K562 (cell line): ENCODE results near the gene PARD6B. TPM values are rescaled to one million over a fixed set of nuclear protein-coding genes. Genes with fewer than 3 reads are reported as not detected.

Experiments
- CC2D1A ChIP-seq: fragments of 450-650 bp; IDR thresholded peaks from 2 replicates; pipeline ENCODE4 v1.6.1; 2017; ENCODE audit warnings: mild to moderate bottlenecking
- CHD7 ChIP-seq: fragments of 200-600 bp; sonication (generic); IDR thresholded peaks from one replicate; pipeline ENCODE4 v1.6.1; 2012; ENCODE audit warnings: mild to moderate bottlenecking, low read depth, low read length, inconsistent platforms
- ETV1 ChIP-seq: fragments of 450-650 bp; conservative IDR thresholded peaks from 2 replicates; pipeline ENCODE4 v1.6.1; 2016; ENCODE audit warnings: missing genetic modification characterization, control low read depth, low read depth, missing compliant biosample characterization
- IRF2 ChIP-seq: sonication (generic); formaldehyde crosslinking; IDR thresholded peaks from 2 replicates; pipeline ENCODE4 v1.8.1; 2022; ENCODE audit warnings: mild to moderate bottlenecking, missing genetic modification reagents
- NBN ChIP-seq: fragments of 450-650 bp; IDR thresholded peaks from 2 replicates; pipeline ENCODE4 v1.6.1; 2016; ENCODE audit warnings: low read depth, mild to moderate bottlenecking
- NR2C2 ChIP-seq, 2 experiments: fragments of 200-800 bp in 1 of 2; sonication (Bioruptor generic) in 1 of 2; sonication (generic) in 1 of 2; formaldehyde crosslinking in 1 of 2; IDR thresholded peaks; 2 replicates each; pipeline versions ENCODE4 v1.6.1 to v1.8.0; 2016 to 2022; ENCODE audit warnings: mild to moderate bottlenecking in 1 of 2, missing compliant biosample characterization in 1 of 2, missing genetic modification characterization in 1 of 2, missing genetic modification reagents in 1 of 2
- RBM22 ChIP-seq: fragments of 200-400 bp; formaldehyde crosslinking; IDR thresholded peaks from 2 replicates; pipeline ENCODE4 v1.6.1; 2018; ENCODE audit warnings: low read length, low read depth; ENCODE audit not compliant: poor library complexity, severe bottlenecking
- SAFB ChIP-seq: fragments of 200-400 bp; formaldehyde crosslinking; IDR thresholded peaks from 2 replicates; pipeline ENCODE4 v1.6.1; 2017; ENCODE audit warnings: low read depth, low read length, borderline replicate concordance
- TARDBP ChIP-seq: fragments of 450-650 bp; IDR thresholded peaks from 2 replicates; pipeline ENCODE4 v1.6.1; 2016
- polyA plus RNA-seq, 8 experiments: library from polyadenylated mRNA; depleted of rRNA in 4 of 8; stranded (reverse) in 5 of 8; unstranded in 3 of 8; fragments of >200 nt; fragmentation: Nextera tagmentation in 2 of 8; fragmentation: Illumina TruSeq in 1 of 8; extraction: Ambion mirVana in 2 of 8; extraction: Trizol in 1 of 8; gene quantifications; 2 replicates each; pipeline versions ENCODE4 v1.2.1 to v1.2.3, GENCODE V29; 2011 to 2014; ENCODE audit warnings: inconsistent platforms in 1 of 8, missing spikeins in 1 of 8
- total RNA-seq, 7 experiments: library from RNA; depleted of rRNA in 6 of 7; stranded (reverse); fragments of >200 nt in 6 of 7; fragmentation: Illumina TruSeq in 2 of 7; extraction: Trizol in 2 of 7; gene quantifications; 2 replicates each; pipeline versions ENCODE4 v1.2.1 to v1.2.3, GENCODE V29; 2011 to 2021; ENCODE audit warnings: low replicate concordance in 1 of 7
- TF ChIP-seq, protein P1 (sequence below): fragments of 250-450 bp; sonication (Bioruptor Pico); IDR thresholded peaks from 2 replicates; pipeline ENCODE4 v1.5.0; 2020; ENCODE audit warnings: mild to moderate bottlenecking, borderline replicate concordance
- TF ChIP-seq, protein P2 (sequence below): fragments of 250-450 bp; sonication (Bioruptor Pico); IDR thresholded peaks from 2 replicates; pipeline ENCODE4 v1.8.0; 2022; ENCODE audit warnings: moderate library complexity, mild to moderate bottlenecking, inconsistent platforms

The PARD6B gene
- total and polyA plus RNA-seq, 9 of the 15 experiments (the other 6 are each of a cell fraction or from before 2014, with no cell fraction given), result 1.7 to 12.3 (median 5.5) TPM

DNA sequence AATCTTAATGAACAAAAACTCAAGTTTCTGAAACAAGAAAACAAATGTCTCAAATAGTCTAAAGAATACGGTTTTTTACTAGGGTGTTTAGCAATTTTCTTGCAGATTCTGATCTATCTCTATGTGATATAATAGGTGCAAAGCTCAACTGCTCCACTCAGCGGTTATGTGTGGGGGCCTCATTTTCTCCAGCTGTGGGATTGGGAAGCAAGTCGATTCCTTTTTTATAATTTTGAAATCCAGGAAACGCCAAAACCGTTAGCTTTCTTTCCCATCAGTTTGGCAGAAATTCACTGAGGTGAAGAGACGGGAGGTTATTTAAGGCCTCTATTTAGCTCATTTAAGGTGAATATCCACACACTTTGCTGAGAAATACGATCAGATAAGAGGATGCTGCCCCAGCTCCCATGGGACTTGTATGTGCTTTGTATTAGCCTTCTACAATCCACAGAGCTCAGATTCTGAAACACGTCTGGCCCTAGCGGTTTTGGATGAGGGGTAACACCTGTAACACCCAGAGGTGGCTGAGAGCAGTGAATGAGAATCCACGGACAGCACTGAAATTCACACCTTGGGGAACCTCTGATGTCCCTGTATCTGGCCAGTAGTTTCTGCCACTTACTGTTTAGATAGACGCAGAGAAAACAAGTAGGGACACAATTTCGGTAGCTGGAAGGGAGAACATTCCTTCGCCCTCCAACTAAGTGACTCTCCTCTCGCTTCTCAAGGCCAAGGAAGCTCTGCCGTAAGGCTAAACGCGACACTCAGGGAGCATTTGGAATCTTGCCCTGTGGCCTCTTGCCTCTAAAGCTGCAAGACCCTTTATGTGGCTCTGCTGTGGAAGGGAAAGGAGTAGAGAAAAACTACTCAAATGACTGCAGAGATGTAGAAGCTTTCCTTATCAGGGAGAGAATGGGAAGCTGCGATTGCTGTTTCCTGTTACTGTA is 56.9 kb downstream of the PARD6B start (continued):
- TF ChIP-seq NBN (no peak), NR2C2 (CRISPR knock-in tag; IDR thresholded peaks at IDR 0.05) (no peak), NR2C2 (tag; IDR thresholded peaks at IDR 0.05) (no peak), TARDBP (no peak), SAFB (no peak), RBM22 (no peak), ETV1 (no peak), CC2D1A (peak; percentile 38; the same call in 1 of the 2 replicates), IRF2 (CRISPR knock-in tag) (no peak), CHD7 (peak; percentile 90)
- TF ChIP-seq, protein P1, sequence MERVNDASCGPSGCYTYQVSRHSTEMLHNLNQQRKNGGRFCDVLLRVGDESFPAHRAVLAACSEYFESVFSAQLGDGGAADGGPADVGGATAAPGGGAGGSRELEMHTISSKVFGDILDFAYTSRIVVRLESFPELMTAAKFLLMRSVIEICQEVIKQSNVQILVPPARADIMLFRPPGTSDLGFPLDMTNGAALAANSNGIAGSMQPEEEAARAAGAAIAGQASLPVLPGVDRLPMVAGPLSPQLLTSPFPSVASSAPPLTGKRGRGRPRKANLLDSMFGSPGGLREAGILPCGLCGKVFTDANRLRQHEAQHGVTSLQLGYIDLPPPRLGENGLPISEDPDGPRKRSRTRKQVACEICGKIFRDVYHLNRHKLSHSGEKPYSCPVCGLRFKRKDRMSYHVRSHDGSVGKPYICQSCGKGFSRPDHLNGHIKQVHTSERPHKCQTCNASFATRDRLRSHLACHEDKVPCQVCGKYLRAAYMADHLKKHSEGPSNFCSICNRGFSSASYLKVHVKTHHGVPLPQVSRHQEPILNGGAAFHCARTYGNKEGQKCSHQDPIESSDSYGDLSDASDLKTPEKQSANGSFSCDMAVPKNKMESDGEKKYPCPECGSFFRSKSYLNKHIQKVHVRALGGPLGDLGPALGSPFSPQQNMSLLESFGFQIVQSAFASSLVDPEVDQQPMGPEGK (CRISPR knock-in tag), result no peak
- TF ChIP-seq, protein P2, sequence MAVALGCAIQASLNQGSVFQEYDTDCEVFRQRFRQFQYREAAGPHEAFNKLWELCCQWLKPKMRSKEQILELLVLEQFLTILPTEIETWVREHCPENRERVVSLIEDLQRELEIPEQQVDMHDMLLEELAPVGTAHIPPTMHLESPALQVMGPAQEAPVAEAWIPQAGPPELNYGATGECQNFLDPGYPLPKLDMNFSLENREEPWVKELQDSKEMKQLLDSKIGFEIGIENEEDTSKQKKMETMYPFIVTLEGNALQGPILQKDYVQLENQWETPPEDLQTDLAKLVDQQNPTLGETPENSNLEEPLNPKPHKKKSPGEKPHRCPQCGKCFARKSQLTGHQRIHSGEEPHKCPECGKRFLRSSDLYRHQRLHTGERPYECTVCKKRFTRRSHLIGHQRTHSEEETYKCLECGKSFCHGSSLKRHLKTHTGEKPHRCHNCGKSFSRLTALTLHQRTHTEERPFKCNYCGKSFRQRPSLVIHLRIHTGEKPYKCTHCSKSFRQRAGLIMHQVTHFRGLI (CRISPR knock-in tag), result no peak
